ENCODE measurements around the gene KIF9. TPM values are rescaled to one million over a fixed set of nuclear protein-coding genes. Genes with fewer than 3 reads are reported as not detected.

KIF9 gene
- total and polyA plus RNA-seq, 2 of the 8 experiments (the other 6 are each of a cell fraction or from before 2014, with no cell fraction given), result 5.0 to 8.0 TPM

DNA sequence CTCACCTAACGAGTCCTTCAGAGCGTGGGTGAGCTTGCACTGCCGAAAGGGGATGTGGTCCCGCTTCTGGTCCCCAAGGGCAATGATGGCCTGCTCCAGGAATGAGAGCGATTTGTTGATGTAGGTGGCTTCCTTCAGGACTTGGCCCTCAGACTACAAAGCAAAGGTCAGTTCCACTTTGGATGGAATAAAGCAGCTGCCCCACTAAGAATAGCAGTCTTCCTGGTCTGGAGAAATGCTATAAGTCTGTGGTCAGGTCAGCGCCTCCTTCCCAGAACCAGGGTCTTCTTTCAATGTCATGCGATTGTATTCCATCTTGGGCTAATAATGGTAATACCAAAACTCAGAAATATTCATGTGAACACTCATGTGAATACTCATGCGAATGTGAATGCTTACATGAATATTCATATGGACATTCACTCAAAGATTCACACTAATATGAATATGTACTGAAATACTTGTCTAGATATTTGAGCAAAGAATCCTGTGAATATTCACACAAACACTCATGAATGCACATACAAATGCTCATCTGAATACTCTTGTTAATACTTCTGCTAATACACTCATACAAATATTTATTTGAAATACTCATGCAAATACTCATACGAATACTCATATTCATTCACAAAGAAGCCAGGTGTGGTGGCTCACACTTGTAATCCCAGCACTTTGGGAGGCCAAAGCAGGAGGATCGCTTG, 16.7 kb downstream of the KIF9 start (continued):
- no peak for TF ChIP-seq MAFK (IDR thresholded peaks at IDR 0.05; ENCODE audit: low read depth, low read length)
- TF ChIP-seq TEAD4 (IDR thresholded peaks at IDR 0.05; ENCODE audit: low read depth, low read length), result no peak
